Ascending aorta (tissue), 2 donors: ENCODE data around the gene PRR11. TPM values are rescaled to one million over a fixed set of nuclear protein-coding genes. Genes with fewer than 3 reads are reported as not detected.
"Not testable (repeated sequence)": the region's sequence is repeated elsewhere in the genome, so short reads cannot be mapped to it uniquely, and the experiment has no call there.

Source experiments
- DNase-seq, 2 donors: peaks; one replicate each; pipeline ENCODE4 v3.0.0-alpha.2; 2019; ENCODE audit warnings: low spot score in 2 of 2
- H3K27ac ChIP-seq, 2 donors: fragments of 200-600 bp; sonication (generic); one replicate each; pipeline ENCODE4 v1.5.1; 2016 to 2017; ENCODE audit warnings: mild to moderate bottlenecking in 1 of 2
- H3K27me3 ChIP-seq: fragments of 200-600 bp; sonication (generic); one replicate; pipeline ENCODE4 v1.5.1; 2017
- H3K36me3 ChIP-seq, 2 donors: fragments of 200-600 bp; sonication (generic); one replicate each; pipeline ENCODE4 v1.5.1; 2016
- H3K4me1 ChIP-seq, 2 donors: fragments of 200-600 bp; sonication (generic); one replicate each; pipeline ENCODE4 v1.5.1; 2016 to 2017; ENCODE audit warnings: mild to moderate bottlenecking in 1 of 2
- H3K4me3 ChIP-seq, 2 donors: fragments of 200-600 bp; sonication (generic); one replicate each; pipeline ENCODE4 v1.5.1; 2016 to 2017; ENCODE audit warnings: mild to moderate bottlenecking in 1 of 2
- H3K9me3 ChIP-seq, 2 donors: fragments of 200-600 bp; sonication (generic); one replicate each; pipeline ENCODE4 v1.5.1; 2016
- CTCF ChIP-seq, 3 experiments: fragments of 200-600 bp in 2 of 3; fragments of 450-650 bp in 1 of 3; sonication (generic) in 2 of 3; IDR thresholded peaks; one replicate each; pipeline ENCODE4 v1.5.1; 2016 to 2019; ENCODE audit warnings: antibody characterized with exemption in 3 of 3, mild to moderate bottlenecking in 1 of 3, moderate library complexity in 1 of 3
- intact Hi-C: fragments of 100-400 bp; cut with DNase I; formaldehyde crosslinking; loops from one replicate; pipeline ENCODE4 v1.15.1; 2023
- total RNA-seq: library from RNA; depleted of rRNA; stranded (reverse); fragments of >200 nt; gene quantifications from one replicate; pipeline ENCODE4 v1.1.0, GENCODE V29; 2016

PRR11 gene
- total RNA-seq, 1 donor from 2014 or later = 0.11 TPM

- Histone ChIP-seq H3K9me3 (no peaks in the 10 kb centered on the region), H3K27ac (no peak overlapping the region), H3K36me3 (no peaks in the 10 kb centered on the region), H3K4me1 (no peaks in the 10 kb centered on the region), H3K4me3 (no peak overlapping the region), H3K27me3 (no peaks in the 10 kb centered on the region)
- intact Hi-C loops = no loop called here
- DNase-seq = no peak
- no peak for TF ChIP-seq CTCF (IDR thresholded peaks at IDR 0.05)
These were observed 22.9 kb downstream of the PRR11 start for GRCh38 chr17:59178266-59178985.

- DNase-seq, intact Hi-C loops, H3K4me1 ChIP-seq, H3K27ac ChIP-seq, H3K27me3 ChIP-seq, H3K36me3 ChIP-seq, H3K9me3 ChIP-seq, H3K4me3 ChIP-seq: not testable (repeated sequence)
These were observed 24.1 kb downstream of the PRR11 start for GRCh38 chr17:59179601-59180000.

- no peak for TF ChIP-seq CTCF (IDR thresholded peaks at IDR 0.05)
- intact Hi-C loops = no loop called here
- no peak overlapping the region for H3K4me3 ChIP-seq
These were observed 25.1 kb downstream of the PRR11 start for GRCh38 chr17:59180626-59181025.

GRCh38 chr17:59181481-59181880 lies 25.9 kb downstream of the PRR11 start:
- Histone ChIP-seq H3K36me3 (no peaks in the 10 kb centered on the region), H3K4me3 (no peak overlapping the region), H3K9me3 (no peaks in the 10 kb centered on the region), H3K27ac (no peak overlapping the region), H3K4me1 (no peaks in the 10 kb centered on the region), H3K27me3 (no peaks in the 10 kb centered on the region)
- no peak for DNase-seq
- intact Hi-C loops = no loop called here
- no peak for TF ChIP-seq CTCF (IDR thresholded peaks at IDR 0.05)

More at GRCh38 chr17:59180626-59181025, 25.1 kb downstream of the PRR11 start:
- no peaks in the 10 kb centered on the region for H3K27me3 ChIP-seq
- no peaks in the 10 kb centered on the region for H3K4me1 ChIP-seq
- no peak overlapping the region for H3K27ac ChIP-seq
- no peaks in the 10 kb centered on the region for H3K9me3 ChIP-seq
- no peak for DNase-seq
- H3K36me3 ChIP-seq = no peaks in the 10 kb centered on the region

GRCh38 chr17:59185997-59186396 lies 30.5 kb downstream of the PRR11 start:
- no peaks in the 10 kb centered on the region for H3K9me3 ChIP-seq
- intact Hi-C loops = no loop called here
- H3K4me3 ChIP-seq = no peak overlapping the region
- H3K36me3 ChIP-seq = no peaks in the 10 kb centered on the region
- no peak overlapping the region for H3K27ac ChIP-seq
- no peak for TF ChIP-seq CTCF (IDR thresholded peaks at IDR 0.05)
- no peaks in the 10 kb centered on the region for H3K4me1 ChIP-seq
- H3K27me3 ChIP-seq = no peaks in the 10 kb centered on the region
- DNase-seq = no peak

- H3K9me3 ChIP-seq = no peaks in the 10 kb centered on the region
- H3K4me3 ChIP-seq = no peak overlapping the region
- no peak for TF ChIP-seq CTCF (IDR thresholded peaks at IDR 0.05)
- no peaks in the 10 kb centered on the region for H3K36me3 ChIP-seq
- no peak for DNase-seq
- intact Hi-C loops = no loop called here
- no peak overlapping the region for H3K27ac ChIP-seq
- H3K27me3 ChIP-seq = no peaks in the 10 kb centered on the region
- H3K4me1 ChIP-seq = no peaks in the 10 kb centered on the region
These were observed 31.3 kb downstream of the PRR11 start for GRCh38 chr17:59186850-59187249.
